HG02763 (cell line): Measurements from ENCODE around the gene BAIAP2L1.
"Not testable (repeated sequence)": the region's sequence is repeated elsewhere in the genome, so short reads cannot be mapped to it uniquely, and the experiment has no call there.

Experiments used
- ATAC-seq: cut with Tn5 transposase; IDR thresholded peaks from one replicate; pipeline ENCODE4 v1.9.1; 2021; ENCODE audit warnings: mild to moderate bottlenecking, moderate library complexity; ENCODE audit not compliant: unreplicated experiment

The BAIAP2L1 gene

DNA sequence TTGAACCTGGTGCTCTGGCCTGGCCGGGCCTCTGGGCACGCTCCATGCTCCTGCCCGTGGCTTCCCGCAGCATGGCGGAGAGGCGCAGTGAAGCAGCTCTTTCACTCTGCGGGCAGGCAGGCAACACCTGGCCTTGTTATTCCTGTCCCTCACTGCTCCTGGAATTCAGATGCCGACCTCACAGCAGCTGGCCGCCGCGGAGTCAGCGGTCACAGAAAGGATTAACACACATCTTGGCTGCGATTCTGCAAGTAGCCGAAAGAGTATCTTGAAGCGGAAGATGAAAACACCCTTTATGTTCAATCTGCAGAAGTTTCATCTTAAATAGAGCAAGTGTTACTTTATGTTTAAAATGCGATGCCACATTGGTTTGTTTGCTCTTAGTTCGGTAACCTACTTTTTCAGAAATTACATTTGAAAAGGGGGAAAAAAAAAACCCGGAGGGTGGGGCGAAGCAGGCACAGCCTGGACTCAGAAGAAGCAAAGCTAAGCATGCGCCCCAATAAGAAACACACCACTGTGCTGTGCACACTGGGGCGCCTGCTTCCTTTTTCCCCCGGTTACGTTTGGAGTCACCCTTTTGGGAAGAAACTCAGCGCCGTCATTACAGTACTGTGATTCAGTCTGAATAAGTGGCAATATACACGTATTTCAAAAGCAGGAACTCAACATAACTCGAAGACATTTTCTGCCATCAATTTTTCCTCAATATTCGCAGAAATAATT lies 77.1 kb downstream of the BAIAP2L1 start:
- no peak for ATAC-seq

DNA sequence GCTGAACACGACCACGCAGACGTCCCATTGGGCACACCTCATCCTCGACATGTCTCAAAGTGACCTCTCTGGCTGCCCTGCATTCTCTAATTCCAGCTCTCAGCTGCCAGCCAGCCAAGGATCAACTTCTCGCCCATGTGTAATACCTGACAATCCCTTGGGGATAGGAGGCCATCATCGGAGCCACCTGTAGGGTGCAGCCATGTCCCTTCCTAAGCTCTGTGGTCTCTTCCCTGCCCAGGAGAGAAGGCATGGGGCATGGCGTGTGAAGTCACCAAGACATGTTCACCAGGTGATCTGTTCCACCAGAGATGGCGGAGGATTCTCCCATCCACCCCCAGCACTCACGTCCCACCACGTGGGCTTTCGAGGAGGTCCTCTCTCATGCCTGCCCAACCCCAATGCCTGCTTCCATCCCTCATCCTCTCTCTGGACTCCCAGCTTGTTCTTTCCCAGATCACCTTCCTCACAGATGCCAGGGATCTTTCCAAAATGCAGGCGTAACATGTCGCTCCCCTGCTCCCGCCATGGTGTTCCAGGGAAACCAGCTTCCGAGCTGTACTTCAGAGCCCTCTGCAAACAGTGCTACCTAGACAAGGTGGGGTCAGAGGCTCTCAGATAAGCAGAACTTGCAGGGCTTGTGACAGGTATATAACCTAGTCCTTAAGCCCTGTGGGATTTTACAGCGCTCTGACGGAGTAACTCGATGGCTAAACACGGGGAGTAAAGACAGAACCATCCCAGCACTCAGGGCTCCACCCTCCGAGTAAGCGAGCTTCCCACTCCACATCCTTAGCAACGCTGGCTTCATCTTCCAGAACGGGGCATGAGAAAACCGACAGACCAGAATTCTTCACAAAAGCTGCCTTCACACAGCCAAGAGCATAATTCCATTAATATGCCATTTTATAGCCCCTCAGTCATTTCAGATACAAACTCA lies 78.3 kb downstream of the BAIAP2L1 start:
- ATAC-seq, result no peak

DNA sequence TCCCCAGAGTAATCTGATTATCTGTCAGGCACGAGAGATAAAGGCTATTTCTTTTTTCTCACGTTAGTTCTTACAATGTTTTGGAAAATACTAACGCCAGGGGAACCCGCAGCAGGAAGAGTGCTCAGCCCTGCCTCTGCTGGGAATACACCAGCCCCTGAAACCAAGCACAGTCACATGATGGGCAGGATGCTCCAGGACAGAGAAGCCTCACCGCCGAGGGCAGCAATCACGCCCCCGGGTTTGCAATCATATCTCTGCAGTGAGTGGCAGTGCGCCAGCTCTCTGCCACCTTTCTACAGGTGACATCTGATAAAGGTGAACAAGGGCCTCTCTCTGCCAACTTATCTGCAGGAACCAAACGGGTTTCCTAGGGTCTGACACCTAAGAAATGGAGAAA lies 79.6 kb downstream of the BAIAP2L1 start:
- ATAC-seq, result no peak

DNA sequence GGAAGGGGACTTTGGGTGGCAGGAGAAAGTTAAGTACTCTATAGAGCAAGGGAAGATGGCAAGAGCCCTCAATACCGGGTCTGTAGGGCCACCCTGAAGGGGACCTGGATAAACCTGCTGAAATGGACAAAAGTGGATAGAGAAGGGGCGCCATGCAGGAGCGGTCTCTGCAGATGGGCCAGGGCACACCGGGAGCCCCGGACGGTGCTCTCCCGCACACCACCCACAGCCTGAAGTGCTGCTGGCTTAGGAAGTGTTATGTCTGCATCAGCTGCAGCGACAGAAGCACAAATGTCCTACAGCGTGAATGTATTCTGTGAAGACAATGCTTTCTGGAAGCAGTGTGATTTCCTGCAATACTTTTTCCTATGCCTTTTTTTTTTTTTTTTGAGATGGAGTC lies 81.7 kb downstream of the BAIAP2L1 start:
- ATAC-seq, result no peak

DNA sequence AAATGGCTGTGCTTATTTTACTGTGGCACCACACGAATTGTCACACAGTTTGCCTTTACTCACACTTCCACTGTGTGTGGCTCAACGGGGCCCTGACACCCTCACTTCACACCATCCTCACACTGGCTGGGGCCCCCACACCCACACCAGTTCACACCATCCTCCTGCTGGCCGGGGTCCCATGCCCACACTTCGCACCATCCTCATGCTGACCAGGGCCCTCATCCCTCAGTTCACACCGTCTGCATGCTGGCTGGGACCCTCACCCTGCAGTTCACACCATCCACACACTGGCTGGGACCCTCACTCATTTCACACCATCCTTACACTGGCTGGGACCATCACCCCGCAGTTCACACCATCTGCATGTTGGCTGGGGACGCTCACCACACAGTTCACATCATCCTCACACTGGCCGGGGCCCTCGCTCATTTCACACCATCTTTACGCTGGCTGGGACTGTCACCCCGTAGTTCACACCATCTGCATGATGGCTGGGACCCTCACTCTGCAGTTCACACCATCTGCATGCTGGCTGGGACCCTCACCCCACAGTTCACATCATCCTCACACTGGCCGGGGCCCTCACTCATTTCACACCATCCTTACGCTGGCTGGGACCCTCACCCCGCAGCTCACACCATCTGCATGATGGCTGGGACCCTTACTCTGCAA lies 83.4 kb downstream of the BAIAP2L1 start:
- ATAC-seq, result no peak

DNA sequence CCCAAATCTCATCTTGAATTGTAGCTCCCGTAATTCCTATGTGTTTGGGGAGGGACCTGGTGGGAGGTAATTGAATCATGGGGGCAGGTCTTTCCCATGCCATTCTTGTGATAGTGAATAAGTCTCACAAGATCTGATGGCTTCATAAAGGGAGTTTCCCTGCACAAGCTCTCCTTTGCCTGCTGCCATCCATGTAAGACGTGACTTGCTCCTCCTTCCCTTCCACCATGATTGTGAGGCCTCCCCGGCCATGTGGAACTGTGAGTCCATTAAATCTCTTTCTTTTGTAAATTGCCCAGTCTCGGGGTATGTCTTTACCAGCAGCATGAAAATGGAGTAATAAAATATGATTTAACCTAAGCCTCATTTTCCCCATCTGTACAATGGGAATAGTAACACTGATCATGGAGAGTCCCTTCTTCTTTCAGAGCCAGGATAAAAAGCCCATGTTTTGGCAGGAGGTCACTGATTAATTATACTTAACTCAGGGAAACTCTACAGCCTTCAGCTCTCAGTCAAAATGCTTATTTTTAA lies 84.8 kb downstream of the BAIAP2L1 start:
- ATAC-seq, result not testable (repeated sequence)

DNA sequence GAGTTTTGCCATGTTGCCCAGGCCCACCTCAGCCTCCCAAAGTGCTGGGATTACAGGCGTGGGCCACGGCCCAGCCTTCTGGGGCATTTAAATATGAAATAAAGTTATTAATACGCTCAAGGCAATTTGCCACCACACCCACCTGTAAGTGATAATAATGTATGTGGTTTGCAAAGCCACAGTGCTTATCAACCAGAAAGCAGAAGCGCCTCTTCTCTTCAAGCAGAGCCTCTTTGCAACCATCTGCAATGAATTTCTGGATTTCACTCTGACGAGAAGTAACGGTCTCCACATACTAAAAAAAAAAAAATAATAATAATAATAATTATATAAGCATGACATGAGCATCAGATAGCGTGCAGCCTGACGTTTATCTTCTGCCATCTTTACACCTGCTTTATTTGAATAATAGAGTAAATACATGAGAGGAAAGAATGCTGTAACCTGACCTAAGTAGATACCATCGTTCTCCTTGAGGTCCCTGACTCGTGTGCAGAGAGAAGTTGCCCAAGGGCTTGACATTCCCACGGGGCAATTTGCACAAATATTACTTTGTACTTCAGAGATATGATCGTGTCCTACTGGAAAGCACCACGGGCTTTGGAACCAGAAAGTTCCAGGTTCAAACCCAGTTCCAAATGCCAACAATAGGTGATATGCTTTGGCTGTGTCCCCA lies 85.4 kb downstream of the BAIAP2L1 start:
- no peak for ATAC-seq

DNA sequence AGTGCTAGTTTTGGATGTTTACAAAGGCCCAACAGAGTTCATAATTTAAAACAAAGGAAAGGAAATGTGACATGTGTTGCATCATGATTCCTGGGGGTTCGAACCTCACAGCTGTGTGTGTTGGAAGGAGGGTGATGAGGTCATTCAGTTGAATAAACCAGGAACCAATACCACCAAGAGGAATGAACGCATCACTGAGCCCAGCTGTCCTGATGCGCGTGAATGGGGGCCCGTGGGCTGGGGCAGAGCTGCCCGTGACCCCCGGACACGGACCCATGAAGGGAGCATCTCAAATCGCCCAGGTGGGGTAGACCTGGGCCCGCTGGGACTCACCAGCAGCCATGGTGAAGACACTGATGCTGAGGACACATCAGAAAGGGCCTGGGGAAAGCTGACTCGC lies 86.4 kb downstream of the BAIAP2L1 start:
- ATAC-seq, result peak; percentile 50

DNA sequence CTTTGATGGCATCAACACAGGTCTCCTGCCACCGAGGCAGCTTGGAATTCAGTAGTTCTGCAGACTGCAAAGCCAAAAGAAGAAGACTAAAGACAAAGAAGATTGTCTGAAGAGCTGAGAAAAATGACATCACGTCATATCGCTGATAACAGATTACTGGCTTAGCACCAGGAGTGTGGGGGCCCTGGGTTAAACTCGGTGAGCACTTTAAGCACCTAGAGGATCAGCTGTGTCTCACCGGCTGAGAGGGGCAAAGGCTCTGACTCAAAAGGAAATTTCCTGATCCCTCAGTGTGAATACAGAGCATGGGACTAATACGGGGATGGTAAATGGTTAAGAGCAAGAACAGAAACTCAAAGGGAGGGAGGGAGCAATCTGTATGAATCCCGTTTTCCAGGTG lies 88.7 kb downstream of the BAIAP2L1 start:
- ATAC-seq, result no peak

DNA sequence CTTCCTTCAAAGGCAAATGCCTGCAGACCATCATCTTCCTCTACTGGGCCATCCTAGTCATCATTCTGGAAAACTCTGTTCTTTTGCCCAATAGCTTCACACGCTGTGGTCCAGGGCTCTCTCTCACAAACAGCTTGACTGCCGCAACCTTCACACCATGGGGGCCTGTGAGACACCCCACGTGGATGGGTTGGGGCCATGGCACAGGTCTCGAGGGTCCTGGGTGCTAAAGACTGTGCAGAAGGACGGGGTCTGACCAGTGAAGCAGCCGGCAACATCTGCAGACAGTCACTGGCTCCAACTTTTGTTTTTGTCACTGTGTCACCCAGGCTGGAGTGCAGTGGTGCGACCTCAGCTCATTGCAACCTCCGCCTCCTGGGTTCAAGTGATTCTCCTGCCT lies 91.3 kb downstream of the BAIAP2L1 start:
- ATAC-seq, result no peak

DNA sequence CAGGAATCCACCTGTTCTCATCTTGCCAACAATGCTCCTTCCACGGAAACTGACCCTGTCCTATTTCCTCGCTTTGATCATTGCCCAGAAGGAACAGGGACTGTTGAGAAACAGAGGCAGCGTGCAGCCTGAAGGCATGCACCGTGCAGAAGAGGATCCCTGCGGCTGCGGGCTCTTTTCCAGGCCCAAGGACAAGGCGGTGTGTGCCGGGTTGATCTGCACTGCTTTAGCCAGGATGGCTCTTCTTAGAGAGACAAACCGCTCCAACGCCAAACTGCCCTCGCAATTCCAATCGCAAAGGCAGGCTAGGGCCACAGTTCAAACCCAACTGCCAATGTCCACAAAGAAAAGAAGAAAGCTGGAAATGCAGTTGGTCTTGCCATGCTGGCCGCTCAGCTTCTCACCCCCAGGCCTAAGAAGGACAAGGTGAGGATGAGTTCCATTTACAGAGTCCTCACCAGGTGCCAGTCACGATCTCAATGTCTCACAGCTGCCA lies 92.9 kb downstream of the BAIAP2L1 start:
- no peak for ATAC-seq

DNA sequence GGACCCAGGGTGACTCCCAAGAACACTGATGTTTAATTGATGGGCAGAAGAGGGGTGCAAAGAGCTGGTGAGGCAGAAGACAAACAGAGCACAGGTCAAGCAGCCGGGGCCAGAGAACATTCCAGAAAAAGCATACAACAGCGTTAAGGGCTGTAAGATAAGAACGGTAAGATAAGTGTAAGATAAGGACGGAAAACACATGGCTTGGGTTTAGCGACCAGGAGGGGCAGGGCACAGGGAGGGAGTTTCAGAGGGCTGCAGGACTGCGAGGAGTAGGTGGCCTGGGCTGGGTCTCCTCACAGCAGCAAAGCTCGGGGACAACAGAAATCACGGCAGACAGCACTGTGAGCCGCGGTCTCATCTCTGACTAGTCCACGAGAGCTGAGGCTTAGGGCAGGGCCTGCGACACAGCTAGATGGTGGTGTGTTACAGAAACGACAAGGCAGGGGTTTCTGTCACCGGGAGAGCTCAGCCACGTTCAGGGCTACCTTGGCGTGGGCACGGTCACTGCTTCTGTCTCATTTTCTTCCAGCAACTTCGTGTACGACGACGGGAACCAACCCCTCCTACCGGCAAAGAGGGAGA lies 94.8 kb downstream of the BAIAP2L1 start:
- ATAC-seq, result no peak

DNA sequence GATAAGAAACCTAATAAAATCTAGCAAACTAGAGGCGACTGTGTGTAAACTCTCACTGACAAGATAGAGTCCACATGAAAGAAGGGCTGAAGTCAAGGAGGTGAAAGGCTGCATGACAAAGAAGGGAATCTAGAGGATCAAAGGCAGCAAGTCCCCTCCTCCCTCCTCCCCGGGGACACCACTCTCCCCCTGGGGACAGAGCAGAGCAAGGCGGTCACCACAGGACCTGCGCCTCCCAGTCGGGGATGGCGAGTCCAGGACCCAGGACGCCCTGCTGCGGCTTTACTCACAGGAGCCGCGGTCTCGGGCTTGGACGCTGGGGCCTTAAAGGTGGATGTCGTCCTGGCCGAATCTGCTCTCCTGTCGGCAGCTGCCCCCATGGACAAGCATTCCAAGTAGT lies 97.0 kb downstream of the BAIAP2L1 start:
- no peak for ATAC-seq

DNA sequence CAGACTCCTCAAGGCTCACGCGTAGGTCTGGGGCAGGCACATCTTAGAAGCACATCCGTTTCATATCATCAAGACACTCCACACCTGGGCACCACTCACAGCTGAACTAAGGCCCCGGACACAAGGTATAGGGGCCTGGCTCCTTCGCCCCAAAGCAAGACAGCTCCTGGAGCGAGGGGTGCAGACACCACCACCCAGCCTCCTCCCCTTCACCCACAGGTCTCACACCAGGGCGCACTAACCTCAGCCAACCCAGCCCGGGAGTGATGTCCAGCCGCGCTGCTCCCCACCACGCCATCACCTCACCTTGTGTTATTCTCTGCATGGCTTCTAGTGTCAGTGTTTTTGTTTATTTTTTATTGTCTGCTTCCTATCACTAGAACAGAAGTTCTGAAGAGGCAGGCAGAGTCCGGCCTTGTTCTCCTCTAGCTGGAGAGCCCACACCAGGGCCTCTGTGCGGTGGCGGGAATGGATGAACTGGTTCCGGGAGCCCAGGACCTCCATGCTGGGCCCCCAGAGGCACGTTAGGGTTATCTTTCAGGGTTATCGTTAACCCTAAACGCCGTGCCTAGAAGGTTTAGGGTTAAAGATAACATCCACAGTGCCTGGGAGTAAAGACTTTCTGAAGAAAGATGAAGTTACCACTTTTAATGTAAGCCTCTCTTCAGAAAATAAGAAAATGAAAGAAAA lies 97.6 kb downstream of the BAIAP2L1 start:
- ATAC-seq, result no peak

DNA sequence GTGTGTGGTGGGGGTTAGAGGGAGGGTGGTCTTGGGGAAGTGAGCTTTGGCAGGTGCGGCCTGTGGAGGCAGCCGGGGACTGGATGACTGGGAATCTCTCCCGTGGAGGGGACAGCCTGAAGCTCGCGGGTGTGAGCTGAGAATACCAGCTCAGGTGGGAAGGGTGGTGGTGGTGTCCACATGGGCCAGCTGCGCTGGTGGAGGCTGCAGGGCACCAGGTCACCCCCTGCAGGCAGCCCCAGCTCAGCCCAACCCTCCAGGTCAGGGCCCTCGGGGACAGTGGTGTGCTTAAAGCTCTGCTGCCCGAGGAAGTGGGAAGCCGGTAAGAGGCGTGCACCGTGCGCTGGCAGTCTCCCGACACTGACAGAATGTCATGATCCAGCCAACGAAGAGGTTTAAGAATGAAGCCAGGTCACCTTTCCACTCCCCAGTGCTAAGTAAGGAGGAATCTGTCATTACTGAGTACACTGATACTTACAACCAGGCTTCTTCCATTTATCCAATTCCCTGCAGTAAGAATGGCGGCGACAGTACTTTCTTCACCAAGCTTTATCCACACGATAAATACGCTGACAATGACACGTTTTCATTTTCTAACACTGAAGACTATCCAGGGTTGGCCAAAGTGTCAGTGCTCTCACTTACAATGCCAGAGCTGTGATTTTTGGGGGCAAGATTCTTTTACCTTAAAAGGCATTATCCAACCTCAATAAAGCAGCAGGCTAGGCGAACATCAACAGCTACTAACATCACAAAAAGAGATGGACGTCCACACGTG lies 99.0 kb downstream of the BAIAP2L1 start:
- ATAC-seq, result no peak

DNA sequence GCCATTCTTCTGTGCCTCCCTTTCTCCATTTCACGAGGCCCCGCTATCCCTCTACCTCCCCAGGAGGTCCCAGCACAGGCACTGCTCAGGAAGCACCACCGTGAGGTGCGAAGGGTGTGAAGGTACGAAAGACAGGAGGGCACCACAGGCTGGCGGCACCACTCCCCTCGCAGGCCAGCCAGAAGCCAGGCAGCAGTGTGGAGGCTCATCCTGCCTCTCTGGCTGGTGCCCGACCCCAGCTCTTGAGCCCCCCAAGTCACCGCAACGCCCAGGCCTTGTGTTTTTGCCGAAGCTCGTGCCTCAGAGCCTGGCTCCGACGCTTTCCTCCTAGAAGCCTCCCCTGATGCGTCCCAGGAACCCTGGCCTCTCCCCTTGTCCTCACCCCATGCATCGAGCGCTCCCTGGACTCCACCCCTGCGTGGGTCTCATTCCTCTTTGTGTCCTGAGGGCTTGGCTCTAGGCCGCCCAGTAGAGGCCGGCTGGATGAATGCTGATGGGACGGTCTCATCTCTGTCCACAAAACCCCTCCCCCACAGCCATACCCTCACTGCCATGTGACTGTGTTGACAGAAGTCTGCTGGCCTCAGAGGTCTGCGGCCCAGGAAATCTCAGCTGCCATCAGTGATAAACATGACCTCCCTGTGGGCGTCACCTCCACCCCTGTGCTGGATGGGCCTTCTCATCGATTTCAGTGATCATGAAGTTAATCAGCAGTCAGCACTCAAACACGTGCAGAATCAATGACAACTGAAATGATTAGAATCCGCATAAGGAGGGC lies 100.1 kb downstream of the BAIAP2L1 start:
- ATAC-seq, result no peak

DNA sequence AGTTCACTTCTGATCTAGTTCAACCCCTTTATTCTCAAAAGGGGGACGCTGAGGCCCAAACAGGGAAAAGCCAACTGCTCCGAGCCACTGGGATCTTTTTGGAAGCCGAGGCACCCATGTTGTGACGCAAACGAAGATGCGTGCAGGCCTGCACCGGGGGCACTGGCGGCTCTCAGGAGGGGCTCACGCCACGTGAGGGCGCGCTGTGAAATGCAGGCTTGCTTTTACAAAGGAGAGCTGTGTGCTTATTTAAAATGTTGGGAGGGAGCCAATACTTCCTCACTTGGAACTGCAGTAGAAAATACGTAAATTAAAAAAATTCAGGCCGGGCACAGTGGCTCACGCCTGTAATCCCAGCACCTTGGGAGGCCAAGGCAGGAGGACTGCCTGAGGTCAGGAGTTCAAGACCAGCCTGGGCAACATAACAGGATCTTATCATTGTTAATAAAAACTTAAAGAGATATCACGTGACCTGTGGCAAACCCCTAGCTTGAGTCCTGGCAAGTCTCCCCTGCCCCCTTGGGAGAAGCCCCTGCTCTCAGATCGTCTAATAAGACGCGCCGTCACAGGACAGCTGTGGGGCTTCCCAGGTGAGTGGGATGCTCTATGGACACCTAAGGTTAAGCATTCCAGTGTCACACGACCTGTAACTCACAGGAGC lies 103.1 kb downstream of the BAIAP2L1 start:
- no peak for ATAC-seq

DNA sequence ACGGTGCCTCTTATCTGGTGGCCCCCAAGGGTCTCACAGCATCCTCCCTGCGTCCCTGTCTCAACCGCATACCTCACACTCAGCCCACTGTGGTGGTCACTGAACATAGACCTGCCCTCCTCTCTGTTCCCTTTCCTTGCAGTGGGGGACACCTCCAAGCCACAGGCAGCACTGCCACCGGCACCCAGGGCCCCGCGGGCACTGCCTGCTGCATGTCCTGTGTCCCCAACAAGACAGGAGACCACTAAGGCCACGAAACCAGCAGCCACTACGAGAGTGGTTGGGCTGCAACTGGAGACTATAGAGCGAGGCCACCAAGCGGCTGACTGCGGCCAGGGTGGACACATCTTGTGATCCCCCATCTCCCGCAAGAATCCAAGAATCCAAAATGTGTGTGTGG lies 104.1 kb downstream of the BAIAP2L1 start:
- no peak for ATAC-seq
